Loucy (cell line): ENCODE data around the gene NCKAP5.

Experiments used
- H2AFZ ChIP-seq: fragments of 200-600 bp; sonication (generic); 2 replicates; pipeline ENCODE4 v1.6.0; 2016; ENCODE audit warnings: antibody characterized with exemption, mild to moderate bottlenecking, low read length, moderate library complexity
- H3F3A ChIP-seq: fragments of 200-600 bp; 2 replicates; pipeline ENCODE4 v1.6.0; 2016; ENCODE audit warnings: antibody characterized with exemption, low read depth, mild to moderate bottlenecking
- H3K27me3 ChIP-seq: fragments of 200-600 bp; sonication (generic); 2 replicates; pipeline ENCODE4 v1.6.1; 2014; ENCODE audit warnings: low read length, mild to moderate bottlenecking; ENCODE audit not compliant: insufficient read depth, poor library complexity, severe bottlenecking
- H3K36me3 ChIP-seq: fragments of 200-600 bp; sonication (generic); 2 replicates; pipeline ENCODE4 v1.6.1; 2016; ENCODE audit warnings: low read length; ENCODE audit not compliant: insufficient read depth
- H3K4me1 ChIP-seq: fragments of 200-600 bp; sonication (generic); 2 replicates; pipeline ENCODE4 v1.5.1; 2014; ENCODE audit warnings: low read length, mild to moderate bottlenecking; ENCODE audit not compliant: insufficient read depth, poor library complexity, severe bottlenecking
- H3K4me2 ChIP-seq: fragments of 200-600 bp; sonication (generic); 2 replicates; pipeline ENCODE4 v1.6.0; 2014; ENCODE audit warnings: antibody characterized with exemption, low read length, low read depth, mild to moderate bottlenecking; ENCODE audit not compliant: poor library complexity, severe bottlenecking
- H3K4me3 ChIP-seq: fragments of 200-600 bp; sonication (generic); 2 replicates; pipeline ENCODE4 v1.5.1; 2014; ENCODE audit warnings: low read length, mild to moderate bottlenecking, mixed read lengths; ENCODE audit not compliant: poor library complexity, severe bottlenecking
- H3K79me2 ChIP-seq: fragments of 200-600 bp; sonication (generic); 2 replicates; pipeline ENCODE4 v1.6.1; 2014; ENCODE audit warnings: low read length; ENCODE audit not compliant: insufficient read depth
- H3K9ac ChIP-seq: fragments of 200-600 bp; sonication (generic); 2 replicates; pipeline ENCODE4 v1.6.0; 2014; ENCODE audit warnings: mild to moderate bottlenecking, low read depth, low read length, moderate library complexity; ENCODE audit not compliant: poor library complexity, severe bottlenecking
- H3K9me2 ChIP-seq: fragments of 200-600 bp; sonication (generic); replicated peaks from 2 replicates; pipeline ENCODE4 v1.6.1; 2016; ENCODE audit warnings: low read depth, low read length, mixed read lengths
- H3K9me3 ChIP-seq: fragments of 200-600 bp; sonication (generic); 2 replicates; pipeline ENCODE4 v1.6.1; 2014; ENCODE audit warnings: mild to moderate bottlenecking, antibody characterized with exemption, low read length, low read depth; ENCODE audit not compliant: insufficient read depth
- H4K20me1 ChIP-seq: fragments of 200-600 bp; sonication (generic); 2 replicates; pipeline ENCODE4 v1.6.0; 2014; ENCODE audit warnings: antibody characterized with exemption, low read length, mild to moderate bottlenecking; ENCODE audit not compliant: insufficient read depth, poor library complexity, severe bottlenecking
- CTCF ChIP-seq: fragments of 200-600 bp; sonication (generic); conservative IDR thresholded peaks from 2 replicates; pipeline ENCODE4 v1.5.1; 2014; ENCODE audit warnings: mild to moderate bottlenecking, antibody characterized with exemption, low read length
- EZH2phosphoT487 ChIP-seq: fragments of 200-600 bp; IDR thresholded peaks from 2 replicates; pipeline ENCODE4 v1.6.1; 2018; ENCODE audit warnings: antibody characterized with exemption, mild to moderate bottlenecking, moderate library complexity, borderline replicate concordance

The NCKAP5 gene

GRCh38 chr2:133012847-133013734 lies 555.2 kb downstream of the NCKAP5 start:
- no peaks in the 10 kb centered on the region for H4K20me1 ChIP-seq
- H3K9me2 ChIP-seq = no peaks in the 10 kb centered on the region
- H3K79me2 ChIP-seq = no peaks in the 10 kb centered on the region
- H3K36me3 ChIP-seq = no peaks in the 10 kb centered on the region
- no peaks in the 10 kb centered on the region for H3K27me3 ChIP-seq
- TF ChIP-seq CTCF = no peak
- TF ChIP-seq EZH2phosphoT487 = no peak
- no peak overlapping the region for H3K4me2 ChIP-seq
- no peak overlapping the region for H3K4me3 ChIP-seq
- H3K4me1 ChIP-seq = no peaks in the 10 kb centered on the region
- no peak overlapping the region for H2AFZ ChIP-seq
- no peak overlapping the region for H3K9ac ChIP-seq
- no peaks in the 10 kb centered on the region; the same call in 1 of the 2 replicates for H3K9me3 ChIP-seq
- H3F3A ChIP-seq = no peaks in the 10 kb centered on the region

DNA sequence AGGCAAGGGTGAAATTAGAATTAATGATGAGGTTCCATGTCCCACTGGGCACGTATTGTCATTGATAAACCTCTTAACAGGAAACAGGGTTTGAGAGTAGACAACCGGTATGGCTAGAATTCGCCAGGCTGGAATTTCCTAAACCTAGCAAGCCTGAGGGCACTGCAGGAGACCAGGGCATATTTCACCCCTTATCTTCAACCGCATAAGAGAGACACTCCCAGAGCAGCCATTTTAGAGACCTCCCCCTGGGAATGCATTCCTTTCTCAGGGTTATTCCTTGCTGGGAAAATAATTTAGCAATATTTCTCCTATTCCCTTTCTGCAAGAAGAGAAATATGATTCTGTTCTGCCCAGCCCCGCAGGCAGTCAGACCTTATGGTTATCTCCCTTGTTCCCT lies 563.6 kb downstream of the NCKAP5 start:
- TF ChIP-seq EZH2phosphoT487 (no peak), CTCF (no peak)
- Histone ChIP-seq H3K4me1 (no peaks in the 10 kb centered on the region), H3K9me3 (no peaks in the 10 kb centered on the region)

DNA sequence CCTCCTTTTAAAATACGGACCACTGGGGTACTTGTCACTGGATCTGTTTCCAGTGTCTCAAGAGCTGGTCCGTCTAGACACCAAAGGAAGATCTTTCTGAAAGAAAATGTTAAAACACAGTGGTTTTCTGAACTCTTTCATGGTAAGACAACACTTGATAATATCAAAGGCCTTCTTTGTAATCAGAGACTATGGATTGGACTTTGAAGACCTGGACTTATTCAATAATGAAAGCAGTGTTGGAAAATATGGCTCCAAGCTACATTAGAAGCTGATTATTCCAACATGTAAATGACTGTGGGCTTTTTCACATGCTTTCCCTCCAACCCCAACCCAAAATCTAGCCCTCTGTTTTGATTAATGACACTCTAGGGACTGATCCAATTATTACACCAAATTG lies 568.8 kb downstream of the NCKAP5 start:
- Histone ChIP-seq H3K9me2 (no peaks in the 10 kb centered on the region), H3K4me1 (no peaks in the 10 kb centered on the region), H3K27me3 (no peaks in the 10 kb centered on the region), H3K79me2 (no peaks in the 10 kb centered on the region), H3K4me3 (no peak overlapping the region), H3K4me2 (no peak overlapping the region), H2AFZ (no peak overlapping the region), H4K20me1 (no peaks in the 10 kb centered on the region), H3K9ac (no peak overlapping the region), H3K36me3 (no peaks in the 10 kb centered on the region), H3F3A (no peaks in the 10 kb centered on the region), H3K9me3 (no peaks in the 10 kb centered on the region)
- TF ChIP-seq CTCF = no peak
- no peak for TF ChIP-seq EZH2phosphoT487

More for the DNA sequence above, 563.6 kb downstream of the NCKAP5 start:
- Histone ChIP-seq H3F3A (no peaks in the 10 kb centered on the region), H3K79me2 (no peaks in the 10 kb centered on the region), H3K36me3 (no peaks in the 10 kb centered on the region), H3K9ac (no peak overlapping the region), H3K27me3 (no peaks in the 10 kb centered on the region), H3K4me2 (no peak overlapping the region), H4K20me1 (no peaks in the 10 kb centered on the region), H2AFZ (no peak overlapping the region), H3K4me3 (no peak overlapping the region), H3K9me2 (no peaks in the 10 kb centered on the region)
